Mucosa of descending colon (tissue), 3 donors: Measurements from ENCODE around the gene FBH1. TPM values are rescaled to one million over a fixed set of nuclear protein-coding genes. Genes with fewer than 3 reads are reported as not detected.

Experiments
- ATAC-seq: fragments of 200-7000 bp; cut with Tn5 transposase; one replicate; pipeline ENCODE4 v1.9.1; 2020; ENCODE audit warnings: mild to moderate bottlenecking, moderate library complexity
- DNase-seq, 3 donors: peaks; one replicate each; pipeline ENCODE4 v3.0.0-alpha.2; 2020
- H3K36me3 ChIP-seq: fragments of 200-600 bp; one replicate; pipeline ENCODE4 v1.8.0; 2021; ENCODE audit warnings: low read depth, mild to moderate bottlenecking
- H3K4me1 ChIP-seq: fragments of 200-600 bp; one replicate; pipeline ENCODE4 v1.8.0; 2021; ENCODE audit warnings: low read depth, mild to moderate bottlenecking
- H3K4me3 ChIP-seq: fragments of 200-600 bp; one replicate; pipeline ENCODE4 v1.8.0; 2021; ENCODE audit warnings: mild to moderate bottlenecking
- H3K9me3 ChIP-seq: fragments of 200-600 bp; one replicate; pipeline ENCODE4 v1.8.0; 2021; ENCODE audit warnings: mild to moderate bottlenecking
- intact Hi-C, 2 donors: fragments of 100-400 bp; cut with DNase I in 1 of 2; cut with micrococcal nuclease in 1 of 2; formaldehyde crosslinking; loops; one replicate each; pipeline versions ENCODE4 v1.11.0 to v1.11.1; 2022; cut with DNase I, micrococcal nuclease
- total RNA-seq, 3 donors: library from RNA; stranded (reverse); fragmentation: NEBNext Ultra II Directional in 2 of 3; extraction: Animal tissue kit (Norgen Biotek cat#: 25700) in 2 of 3; gene quantifications; one replicate each; pipeline versions ENCODE4 v1.2.1 to v1.2.4, GENCODE V29; 2021 to 2023
- TF ChIP-seq, protein P1 (sequence below): fragments of 200-600 bp; IDR thresholded peaks from one replicate; pipeline ENCODE4 v1.8.0; 2022; ENCODE audit warnings: antibody characterized with exemption, mild to moderate bottlenecking
- donor health status: DM: no; HTN: no; CAD: no; lungs with moderate emphysema.
- donor health status: DM: no; HTN: no; CAD: no.
- donor health status: DM: no; HTN: yes; CAD: no.

FBH1 gene
- total RNA-seq, 3 donors from 2014 or later, result 74.1 to 109 (median 100) TPM

GRCh38 chr10:5981529-5981928 lies 91.5 kb downstream of the FBH1 start:
- Histone ChIP-seq H3K9me3 (no peaks in the 10 kb centered on the region), H3K36me3 (no peaks in the 10 kb centered on the region), H3K4me1 (no peaks in the 10 kb centered on the region), H3K4me3 (no peak overlapping the region)
- TF ChIP-seq, protein P1, sequence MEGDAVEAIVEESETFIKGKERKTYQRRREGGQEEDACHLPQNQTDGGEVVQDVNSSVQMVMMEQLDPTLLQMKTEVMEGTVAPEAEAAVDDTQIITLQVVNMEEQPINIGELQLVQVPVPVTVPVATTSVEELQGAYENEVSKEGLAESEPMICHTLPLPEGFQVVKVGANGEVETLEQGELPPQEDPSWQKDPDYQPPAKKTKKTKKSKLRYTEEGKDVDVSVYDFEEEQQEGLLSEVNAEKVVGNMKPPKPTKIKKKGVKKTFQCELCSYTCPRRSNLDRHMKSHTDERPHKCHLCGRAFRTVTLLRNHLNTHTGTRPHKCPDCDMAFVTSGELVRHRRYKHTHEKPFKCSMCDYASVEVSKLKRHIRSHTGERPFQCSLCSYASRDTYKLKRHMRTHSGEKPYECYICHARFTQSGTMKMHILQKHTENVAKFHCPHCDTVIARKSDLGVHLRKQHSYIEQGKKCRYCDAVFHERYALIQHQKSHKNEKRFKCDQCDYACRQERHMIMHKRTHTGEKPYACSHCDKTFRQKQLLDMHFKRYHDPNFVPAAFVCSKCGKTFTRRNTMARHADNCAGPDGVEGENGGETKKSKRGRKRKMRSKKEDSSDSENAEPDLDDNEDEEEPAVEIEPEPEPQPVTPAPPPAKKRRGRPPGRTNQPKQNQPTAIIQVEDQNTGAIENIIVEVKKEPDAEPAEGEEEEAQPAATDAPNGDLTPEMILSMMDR, result no peak
- no peak for ATAC-seq
- intact Hi-C loops, result no loop called here
- no peak for DNase-seq

DNA sequence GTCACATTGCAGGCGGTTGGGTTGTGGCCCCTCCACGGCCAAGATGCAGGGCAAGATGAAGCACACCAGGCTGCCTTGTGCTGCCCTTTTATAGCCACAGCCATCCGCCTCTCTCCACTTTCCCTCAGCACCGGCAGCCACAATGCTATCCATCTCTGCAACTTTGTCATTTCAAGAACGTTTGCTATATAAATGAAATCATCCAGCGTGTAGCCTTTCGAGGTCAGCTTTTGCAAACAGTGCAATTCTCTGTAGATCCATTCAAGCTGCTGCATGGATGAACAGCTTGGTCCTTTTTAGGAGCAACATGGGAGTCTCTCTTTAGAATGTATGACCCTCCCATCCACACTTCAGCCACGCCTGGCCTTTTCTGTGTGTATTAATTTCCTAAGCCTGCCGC lies 93.7 kb downstream of the FBH1 start:
- Histone ChIP-seq H3K36me3 (no peaks in the 10 kb centered on the region), H3K9me3 (no peaks in the 10 kb centered on the region), H3K4me3 (no peak overlapping the region), H3K4me1 (no peaks in the 10 kb centered on the region)
- TF ChIP-seq, protein P1, result no peak
- DNase-seq (no peak), ATAC-seq (peak; percentile 13)
- intact Hi-C loops, result no loop called here

GRCh38 chr10:5985029-5985428 lies 95.0 kb downstream of the FBH1 start:
- no peaks in the 10 kb centered on the region for H3K9me3 ChIP-seq
- H3K4me3 ChIP-seq, result no peak overlapping the region
- intact Hi-C loops, result no loop called here
- TF ChIP-seq, protein P1, result no peak
- no peaks in the 10 kb centered on the region for H3K4me1 ChIP-seq
- DNase-seq (no peak), ATAC-seq (no peak)
- no peaks in the 10 kb centered on the region for H3K36me3 ChIP-seq

Other genes with a start within 250 kb of the FBH1 start
- gene ASB13, start 223.6 kb upstream of the FBH1 start, total RNA-seq, result 10 to 100 TPM; 34.6 to 76.1 (median 50.5) TPM
- gene TASOR2, start 205.4 kb upstream of the FBH1 start, total RNA-seq, result 10 to 100 TPM; 46.4 to 63.2 (median 58.4) TPM
- 100 to 1,000 TPM; 185 to 239 (median 211) TPM for gene GDI2, start 76.8 kb upstream of the FBH1 start, total RNA-seq
- gene ANKRD16, start 350 bp upstream of the FBH1 start, total RNA-seq, result 1 to 10 TPM; 4.7 to 9.8 (median 7.4) TPM
- 10 to 100 TPM; 19.4 to 26.6 (median 20.6) TPM for gene IL15RA, start 87.3 kb downstream of the FBH1 start, total RNA-seq
- gene IL2RA, start 172.1 kb downstream of the FBH1 start, total RNA-seq, result 1 to 10 TPM; 1.2 to 3.7 (median 2.1) TPM
- 100 to 1,000 TPM in 1 of 3 donors, 10 to 100 TPM in 2; 87.4 to 100 (median 90.8) TPM for gene RBM17, start 198.8 kb downstream of the FBH1 start, total RNA-seq